Glomerular visceral epithelial cell (primary cell): ENCODE data around the gene SLC12A9.

Source experiments
- DNase-seq: peaks from one replicate; pipeline ENCODE4 v3.0.0-alpha.2; 2016; ENCODE audit errors: extremely low spot score

SLC12A9 gene

GRCh38 chr7:100882785-100883526 lies 30.4 kb downstream of the SLC12A9 start:
- DNase-seq, result no peak

- DNase-seq, result no peak
Observed at GRCh38 chr7:100884736-100885439, 32.4 kb downstream of the SLC12A9 start.

DNA sequence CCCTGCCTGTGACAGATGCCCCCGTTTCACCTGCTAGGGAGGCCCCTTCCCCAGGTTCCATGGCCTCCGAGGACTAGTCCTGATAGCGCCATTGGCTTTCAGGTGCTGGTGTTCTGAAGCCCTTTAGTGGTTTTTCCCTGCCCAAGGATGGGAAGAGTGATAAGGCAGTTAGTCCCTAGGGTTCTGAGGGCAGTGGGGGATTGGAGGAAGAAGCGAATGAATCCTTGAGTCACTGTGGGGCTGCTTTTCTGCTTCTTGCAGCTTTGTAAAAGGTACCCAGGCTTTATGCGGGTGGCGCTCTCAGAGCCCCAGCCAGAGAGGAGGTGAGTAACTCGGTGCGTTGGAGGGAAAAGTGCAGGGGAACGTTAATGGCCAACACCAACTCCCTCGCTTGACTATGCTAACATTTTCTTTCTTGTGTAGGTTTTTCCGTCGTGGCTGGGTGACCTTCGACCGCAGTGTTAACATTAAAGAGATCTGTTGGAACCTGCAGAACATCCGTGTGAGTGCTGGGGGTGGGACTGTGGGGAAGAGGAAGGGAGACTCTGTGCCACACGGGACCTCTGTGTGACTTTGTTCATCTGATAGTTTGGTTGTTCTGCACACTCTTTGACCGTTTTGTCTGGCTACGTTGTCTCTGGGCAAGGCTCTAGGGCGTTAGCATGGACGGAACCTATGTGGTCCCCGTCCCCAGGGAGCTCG lies 33.1 kb downstream of the SLC12A9 start:
- DNase-seq, result no peak

DNA sequence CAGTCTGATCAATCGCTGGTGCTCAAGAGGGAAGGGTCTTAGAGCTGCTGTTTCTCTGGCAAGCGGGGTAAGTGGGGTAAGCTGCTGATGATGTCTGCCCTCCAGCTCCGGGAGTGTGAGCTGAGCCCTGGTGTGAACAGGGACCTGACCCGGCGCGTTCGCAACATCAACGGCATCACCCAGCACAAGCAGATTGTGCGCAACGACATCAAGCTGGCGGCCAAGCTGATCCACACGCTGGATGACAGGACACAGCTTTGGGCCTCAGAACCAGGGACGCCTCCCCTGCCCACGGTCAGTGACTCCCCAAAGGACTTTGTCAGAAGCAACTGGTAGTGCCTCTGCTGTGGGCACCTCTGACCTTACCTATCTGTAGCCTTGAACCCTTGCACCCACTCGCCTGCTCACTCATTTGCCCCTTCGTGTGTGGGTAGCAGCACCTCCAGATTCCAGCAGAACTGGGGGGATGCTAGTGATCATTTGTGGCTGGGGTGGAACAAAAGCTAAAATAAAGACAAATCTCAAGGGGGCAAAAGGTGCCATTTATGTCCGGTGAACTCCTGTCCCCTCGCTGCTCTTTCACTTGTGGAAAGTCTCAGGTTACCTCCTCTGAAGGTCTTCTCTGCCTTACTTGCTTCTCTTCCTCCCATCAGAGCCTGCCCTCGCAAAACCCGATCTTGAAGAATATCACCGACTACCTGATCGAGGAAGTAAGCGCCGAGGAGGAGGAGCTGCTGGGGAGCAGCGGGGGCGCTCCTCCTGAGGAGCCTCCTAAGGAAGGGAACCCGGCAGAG lies 33.8 kb downstream of the SLC12A9 start:
- DNase-seq, result no peak

GRCh38 chr7:100886936-100887515 lies 34.5 kb downstream of the SLC12A9 start:
- DNase-seq, result no peak

DNA sequence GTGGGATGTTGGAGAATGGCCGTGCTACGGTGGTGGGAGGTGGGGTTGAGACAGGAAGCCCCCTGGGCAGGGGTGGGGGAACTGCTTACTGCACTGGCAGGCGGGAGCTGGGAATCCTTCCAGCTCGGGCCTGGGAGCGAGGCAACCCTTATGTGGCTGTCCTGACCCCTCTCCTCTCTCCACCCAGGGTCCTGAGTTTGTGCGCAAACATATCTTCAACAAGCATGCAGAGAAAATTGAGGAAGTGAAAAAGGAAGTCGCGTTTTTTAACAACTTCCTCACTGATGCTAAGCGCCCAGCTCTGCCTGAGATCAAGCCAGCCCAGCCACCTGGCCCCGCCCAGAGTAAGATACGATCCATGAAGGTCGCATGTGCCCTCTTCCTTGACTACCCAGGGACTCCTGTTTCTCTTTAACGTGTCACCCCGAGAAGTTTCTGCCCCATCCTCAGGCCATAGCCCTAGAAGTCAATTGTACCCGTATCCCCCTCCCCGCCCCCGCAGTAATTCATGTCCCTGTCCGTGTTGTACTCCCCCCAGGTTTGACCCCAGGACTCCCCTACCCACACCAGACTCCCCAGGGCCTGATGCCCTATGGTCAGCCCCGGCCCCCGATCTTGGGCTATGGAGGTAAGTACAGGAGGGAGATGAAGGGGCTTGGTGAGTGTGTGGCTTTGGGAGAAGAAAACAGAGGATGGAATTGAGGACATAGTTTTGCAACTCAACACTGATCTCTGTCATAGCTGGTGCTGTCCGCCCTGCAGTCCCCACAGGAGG lies 35.2 kb downstream of the SLC12A9 start:
- DNase-seq, result no peak

DNA sequence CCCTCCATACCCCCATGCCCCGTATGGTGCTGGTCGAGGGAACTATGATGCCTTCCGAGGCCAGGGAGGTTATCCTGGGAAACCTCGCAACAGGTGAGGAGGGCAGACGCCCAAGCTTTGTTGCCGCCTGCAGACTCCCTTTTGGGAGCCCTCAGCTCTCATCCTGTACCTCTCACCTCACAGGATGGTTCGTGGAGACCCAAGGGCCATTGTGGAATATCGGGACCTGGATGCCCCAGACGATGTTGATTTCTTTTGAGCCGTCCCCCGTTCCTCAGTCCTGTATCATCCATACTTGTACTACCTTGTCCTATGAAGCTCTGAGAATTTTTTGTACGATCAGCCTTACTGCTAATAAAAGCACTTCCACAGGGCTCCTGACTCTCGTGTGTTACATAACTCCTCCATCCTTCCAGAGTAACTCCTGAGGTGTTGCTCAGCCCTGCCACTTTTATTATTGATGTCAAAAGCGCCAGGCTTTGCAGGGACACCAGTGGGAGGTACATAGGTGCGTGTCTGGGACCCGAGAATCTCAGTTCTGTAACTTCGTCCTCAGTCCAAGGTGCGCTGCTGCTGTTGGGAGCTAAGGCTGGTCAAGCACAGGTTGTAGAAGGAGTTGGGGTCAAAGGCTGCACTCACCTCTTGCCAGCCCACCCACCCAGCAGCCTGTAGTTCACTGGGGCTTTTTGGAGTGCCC lies 35.9 kb downstream of the SLC12A9 start:
- no peak for DNase-seq

- DNase-seq, result no peak
Observed at GRCh38 chr7:100888988-100889750, 36.7 kb downstream of the SLC12A9 start, which contains the start of gene UFSP1. TSS of gene UFSP1 (minus strand) at chr7:100889715. CDS start at chr7:100889271, 444 bp downstream.

GRCh38 chr7:100890653-100891567 lies 38.4 kb downstream of the SLC12A9 start:
- no peak for DNase-seq

DNA sequence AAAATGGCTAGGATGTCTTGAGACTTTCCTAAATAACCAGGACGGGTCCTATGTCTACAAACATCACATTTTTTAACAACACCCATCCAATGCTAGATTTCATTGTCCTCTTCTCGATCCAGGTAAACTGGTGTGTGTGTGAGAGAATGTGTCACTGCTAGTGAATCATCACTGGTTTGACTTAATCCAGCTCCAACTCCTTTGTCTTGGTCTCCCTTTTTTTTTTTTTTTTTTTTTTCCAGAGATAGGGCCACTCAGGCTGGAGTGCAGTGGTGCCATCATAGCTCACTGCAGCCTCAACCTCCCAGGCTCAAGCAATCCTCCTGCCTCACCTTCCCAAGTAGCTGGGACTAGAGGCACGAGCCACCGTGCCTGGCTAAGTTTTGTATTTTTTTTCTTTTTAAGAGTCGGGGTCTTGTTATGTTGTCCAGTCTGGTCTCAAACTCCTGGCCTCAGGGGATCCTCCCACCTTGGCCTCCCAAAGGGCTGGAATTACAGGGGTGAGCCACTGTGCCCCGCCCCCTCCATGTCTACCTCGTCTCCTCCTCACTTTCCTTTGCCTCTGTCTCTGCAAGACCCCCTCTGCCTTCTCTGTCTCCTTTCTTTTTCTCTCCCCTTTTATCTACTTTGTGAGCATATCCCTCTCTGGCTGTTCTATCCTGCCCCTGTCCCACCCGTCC lies 39.2 kb downstream of the SLC12A9 start:
- DNase-seq, result no peak

GRCh38 chr7:100892364-100893317 lies 40.1 kb downstream of the SLC12A9 start:
- DNase-seq, result no peak

DNA sequence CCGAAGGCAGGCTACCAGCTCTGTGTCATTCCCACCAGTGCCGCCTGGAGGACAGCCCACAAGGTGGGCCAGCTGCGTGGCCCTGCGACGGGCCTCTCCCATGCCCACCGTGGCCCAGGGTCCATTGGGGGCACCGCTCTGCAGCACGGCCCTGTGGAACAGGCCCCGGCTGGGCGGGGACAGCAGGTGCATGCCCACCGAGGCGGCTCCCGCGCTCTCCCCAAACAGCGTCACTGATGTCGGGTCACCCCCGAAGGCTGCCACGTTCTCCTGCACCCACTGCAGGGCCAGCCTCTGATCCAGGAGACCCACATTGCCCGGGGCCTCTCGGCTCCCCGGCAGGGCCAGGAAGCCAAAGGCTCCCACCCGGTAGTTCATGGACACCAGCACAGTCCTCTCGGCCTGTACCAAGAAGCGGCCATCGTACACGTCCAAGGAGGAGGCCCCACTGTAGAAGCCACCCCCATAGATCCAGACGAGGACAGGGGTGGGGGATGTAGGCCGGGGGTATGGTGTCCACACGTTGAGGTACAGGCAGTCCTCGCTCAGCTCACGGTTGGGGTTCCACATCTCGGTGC lies 40.9 kb downstream of the SLC12A9 start:
- no peak for DNase-seq

- DNase-seq, result no peak
Observed at GRCh38 chr7:100893910-100894721, 41.6 kb downstream of the SLC12A9 start.

- peak; percentile 30 for DNase-seq
Observed at GRCh38 chr7:100894860-100895700, 42.6 kb downstream of the SLC12A9 start.

GRCh38 chr7:100895701-100895955 lies 43.1 kb downstream of the SLC12A9 start, which contains the start of gene ACHE:
TSS of gene ACHE (minus strand) at chr7:100895888. CDS start at chr7:100894232, 1,656 bp downstream.
- no peak for DNase-seq
